GM12875 (cell line): Measurements from ENCODE around the gene ZNF557.

Experiments used
- H3K4me3 ChIP-seq: one replicate; pipeline ENCODE4 v1.5.1; 2011; ENCODE audit warnings: low read depth, low read length, control low read depth
- CTCF ChIP-seq: IDR thresholded peaks from 2 replicates; pipeline ENCODE4 v1.5.1; 2011; ENCODE audit warnings: low read depth, mild to moderate bottlenecking, control low read depth, inconsistent platforms, low read length, moderate library complexity, borderline replicate concordance; ENCODE audit not compliant: insufficient read depth

The ZNF557 gene

DNA sequence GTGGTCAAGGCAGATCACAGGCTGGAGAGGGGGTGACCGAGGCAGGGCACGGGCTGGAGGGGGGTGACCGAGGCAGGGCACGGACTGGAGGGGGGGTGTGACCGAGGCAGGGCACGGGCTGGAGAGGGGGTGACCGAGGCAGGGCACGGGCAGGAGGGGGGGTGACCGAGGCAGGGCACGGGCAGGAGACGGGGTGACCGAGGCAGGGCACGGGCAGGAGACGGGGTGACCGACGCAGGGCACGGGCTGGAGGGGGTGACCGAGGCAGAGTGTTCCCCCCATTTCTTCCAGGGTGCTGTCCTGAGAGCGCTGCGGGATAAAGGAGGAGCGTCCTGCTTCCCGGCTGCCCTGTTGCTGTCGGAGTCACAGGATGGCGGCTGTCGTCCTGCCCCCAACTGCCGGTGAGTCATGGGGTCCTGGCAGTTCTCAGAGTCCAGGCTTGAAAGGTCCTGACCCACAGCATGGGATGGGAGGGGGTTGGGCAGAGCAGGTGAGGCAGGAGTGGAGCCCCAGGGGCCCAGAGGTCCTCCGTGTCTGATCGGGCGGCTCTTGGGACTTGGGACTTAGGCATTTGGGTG, 5.3 kb downstream of the ZNF557 start:
- no peak for TF ChIP-seq CTCF

GRCh38 chr19:7076151-7076550, 6.6 kb downstream of the ZNF557 start:
- TF ChIP-seq CTCF = no peak
- H3K4me3 ChIP-seq = no peak overlapping the region

More for the DNA sequence above, 5.3 kb downstream of the ZNF557 start:
- no peak overlapping the region for H3K4me3 ChIP-seq

DNA sequence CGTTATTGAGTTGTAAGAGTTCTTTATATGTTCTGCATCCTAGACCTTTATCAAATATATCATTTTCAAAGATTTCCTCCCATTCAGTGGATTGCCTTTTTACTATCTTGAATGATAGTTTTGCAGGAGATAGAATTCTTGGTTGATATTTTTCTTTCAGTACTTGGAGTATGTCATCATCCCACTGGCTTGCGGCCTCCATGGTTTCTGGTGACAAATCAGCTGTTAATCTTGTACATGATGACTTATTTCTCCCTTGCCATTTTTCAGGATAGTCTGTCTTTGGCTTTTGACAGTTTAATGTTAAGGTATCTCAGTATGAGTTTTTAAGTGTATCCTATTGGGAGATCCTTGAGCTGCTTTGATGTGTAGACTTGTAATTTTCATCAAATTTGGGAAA, 8.5 kb downstream of the ZNF557 start:
- no peak overlapping the region for H3K4me3 ChIP-seq
- no peak for TF ChIP-seq CTCF

DNA sequence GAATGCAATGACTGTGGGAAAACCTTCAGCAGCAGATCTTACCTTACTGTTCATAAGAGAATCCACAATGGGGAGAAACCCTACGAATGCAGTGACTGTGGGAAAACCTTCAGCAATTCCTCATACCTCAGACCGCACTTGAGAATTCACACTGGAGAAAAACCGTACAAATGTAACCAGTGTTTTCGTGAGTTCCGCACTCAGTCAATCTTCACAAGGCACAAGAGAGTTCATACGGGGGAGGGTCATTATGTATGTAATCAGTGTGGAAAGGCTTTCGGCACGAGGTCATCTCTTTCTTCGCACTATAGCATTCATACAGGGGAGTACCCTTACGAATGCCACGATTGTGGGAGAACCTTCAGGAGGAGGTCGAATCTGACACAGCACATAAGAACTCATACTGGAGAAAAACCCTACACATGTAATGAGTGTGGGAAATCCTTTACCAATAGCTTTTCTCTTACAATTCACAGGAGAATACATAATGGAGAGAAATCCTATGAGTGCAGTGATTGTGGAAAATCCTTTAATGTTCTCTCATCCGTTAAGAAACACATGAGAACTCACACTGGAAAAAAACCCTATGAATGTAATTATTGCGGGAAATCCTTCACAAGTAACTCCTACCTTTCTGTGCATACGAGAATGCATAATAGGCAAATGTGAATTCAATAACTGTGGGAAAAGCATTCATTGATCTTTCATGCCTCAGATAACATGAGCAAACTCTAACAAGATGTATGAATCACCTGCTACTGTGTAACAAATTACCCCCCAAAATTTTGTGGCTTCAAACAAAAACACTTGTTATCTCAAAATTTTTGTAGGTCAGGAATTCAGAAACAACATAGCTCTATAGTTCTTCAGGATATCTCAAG, 13.8 kb downstream of the ZNF557 start:
- H3K4me3 ChIP-seq = no peak overlapping the region
- TF ChIP-seq CTCF = no peak

DNA sequence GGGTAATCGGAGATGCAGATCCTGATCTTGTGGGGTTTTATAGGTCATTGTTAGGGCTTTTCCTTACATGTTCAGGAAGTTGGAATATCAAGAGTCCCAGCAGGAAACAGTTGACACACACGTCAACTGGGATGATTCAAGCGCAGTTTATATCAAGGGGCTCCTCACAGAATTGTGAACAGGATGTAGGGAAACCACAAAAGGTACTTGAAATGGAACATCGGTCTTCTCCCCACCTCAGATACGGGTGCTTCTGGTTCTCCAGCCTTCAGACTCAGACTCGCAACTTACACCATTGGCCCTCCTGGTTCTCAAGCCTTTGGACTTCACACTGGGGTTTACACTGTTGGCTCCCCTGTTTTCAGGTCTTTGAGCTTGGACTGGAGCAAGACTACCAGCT, 19.5 kb downstream of the ZNF557 start:
- no peak overlapping the region for H3K4me3 ChIP-seq
- no peak for TF ChIP-seq CTCF

- no peak overlapping the region for H3K4me3 ChIP-seq
- TF ChIP-seq CTCF = no peak
Measured at GRCh38 chr19:7098096-7098495, 28.6 kb downstream of the ZNF557 start.
